Thoracic aorta (tissue), 2 donors: Measurements from ENCODE around the gene TUT1. TPM values are rescaled to one million over a fixed set of nuclear protein-coding genes. Genes with fewer than 3 reads are reported as not detected.

Source experiments
- ATAC-seq: fragments of 150-250 bp; one replicate; pipeline ENCODE4 v1.8.0; 2017; ENCODE audit warnings: low read depth; ENCODE audit not compliant: insufficient number of reproducible peaks, low FRiP score
- DNase-seq: peaks from one replicate; pipeline ENCODE4 v3.0.0-alpha.2; 2020; ENCODE audit warnings: low spot score
- H3K27ac ChIP-seq, 2 donors: fragments of 200-600 bp; sonication (generic); 1 replicate in 1 of 2; 2 replicates in 1 of 2; pipeline ENCODE4 v1.5.1; 2016; ENCODE audit warnings: mild to moderate bottlenecking in 2 of 2, moderate library complexity in 2 of 2
- H3K27me3 ChIP-seq: fragments of 200-600 bp; sonication (generic); replicated peaks from 2 replicates; pipeline ENCODE4 v1.6.0; 2016; ENCODE audit warnings: mild to moderate bottlenecking; ENCODE audit not compliant: insufficient read depth
- H3K36me3 ChIP-seq: fragments of 200-600 bp; sonication (generic); one replicate; pipeline ENCODE4 v1.5.1; 2016
- H3K4me1 ChIP-seq, 2 donors: fragments of 200-600 bp; sonication (generic); 1 replicate in 1 of 2; 2 replicates in 1 of 2; pipeline versions ENCODE4 v1.5.1 to v1.6.0; 2016; ENCODE audit warnings: low read depth in 2 of 2, mild to moderate bottlenecking in 1 of 2; ENCODE audit not compliant: control insufficient read depth in 1 of 2
- H3K4me3 ChIP-seq: fragments of 200-600 bp; sonication (generic); 2 replicates; pipeline ENCODE4 v1.5.1; 2016; ENCODE audit warnings: mild to moderate bottlenecking
- H3K9me3 ChIP-seq: fragments of 200-600 bp; sonication (generic); 2 replicates; pipeline ENCODE4 v1.5.1; 2016
- CTCF ChIP-seq: fragments of 200-600 bp; sonication (generic); IDR thresholded peaks from one replicate; pipeline ENCODE4 v1.5.1; 2019; ENCODE audit warnings: antibody characterized with exemption
- total RNA-seq, 2 donors: library from RNA; depleted of rRNA; stranded (reverse); fragments of >200 nt; gene quantifications; one replicate each; pipeline versions ENCODE4 v1.1.0 to v1.2.3, GENCODE V29; 2016

TUT1 gene
- total RNA-seq, 2 donors from 2014 or later = 9.5 to 12.5 TPM

GRCh38 chr11:62610403-62610802 is 19.1 kb upstream of the TUT1 start:
- no peak overlapping the region for H3K27ac ChIP-seq
- no peak for TF ChIP-seq CTCF
- no peaks in the 10 kb centered on the region for H3K9me3 ChIP-seq
- peaks cover 11 to 34% of the 10 kb centered on the region in 2 donors for H3K4me1 ChIP-seq
- H3K4me3 ChIP-seq = no peak overlapping the region
- no peak for DNase-seq
- peaks cover 26% of the 10 kb centered on the region for H3K36me3 ChIP-seq
- H3K27me3 ChIP-seq = no peaks in the 10 kb centered on the region
- ATAC-seq = no peak

GRCh38 chr11:62608776-62609175 is 17.5 kb upstream of the TUT1 start:
- Histone ChIP-seq H3K9me3 (no peaks in the 10 kb centered on the region), H3K4me1 (peaks cover 11 to 34% of the 10 kb centered on the region in 2 donors), H3K36me3 (peaks cover 28% of the 10 kb centered on the region), H3K4me3 (no peak overlapping the region), H3K27ac (no peak overlapping the region), H3K27me3 (no peaks in the 10 kb centered on the region)
- TF ChIP-seq CTCF = no peak
- ATAC-seq (no peak), DNase-seq (no peak)

GRCh38 chr11:62607714-62608113 is 16.4 kb upstream of the TUT1 start:
- TF ChIP-seq CTCF = no peak

GRCh38 chr11:62605902-62606301 is 14.6 kb upstream of the TUT1 start:
- TF ChIP-seq CTCF = no peak
- ATAC-seq (no peak), DNase-seq (no peak)
- Histone ChIP-seq H3K27ac (no peak overlapping the region), H3K36me3 (peaks cover 28% of the 10 kb centered on the region), H3K27me3 (no peaks in the 10 kb centered on the region), H3K4me1 (peaks cover 4 to 29% of the 10 kb centered on the region in 2 donors), H3K4me3 (no peak overlapping the region), H3K9me3 (no peaks in the 10 kb centered on the region)

More at GRCh38 chr11:62607714-62608113, 16.4 kb upstream of the TUT1 start:
- H3K27me3 ChIP-seq = no peaks in the 10 kb centered on the region
- H3K9me3 ChIP-seq = no peaks in the 10 kb centered on the region
- peaks cover 11 to 36% of the 10 kb centered on the region in 2 donors for H3K4me1 ChIP-seq
- no peak for ATAC-seq
- H3K36me3 ChIP-seq = peaks cover 28% of the 10 kb centered on the region
- no peak overlapping the region for H3K27ac ChIP-seq
- no peak overlapping the region for H3K4me3 ChIP-seq
- no peak for DNase-seq

GRCh38 chr11:62605467-62605866 is 14.1 kb upstream of the TUT1 start:
- Histone ChIP-seq H3K4me3 (no peak overlapping the region), H3K27ac (no peak overlapping the region), H3K36me3 (peaks cover 28% of the 10 kb centered on the region), H3K4me1 (peaks cover 1 to 27% of the 10 kb centered on the region in 2 donors), H3K27me3 (no peaks in the 10 kb centered on the region), H3K9me3 (no peaks in the 10 kb centered on the region)
- no peak for ATAC-seq
- no peak for TF ChIP-seq CTCF
- DNase-seq = no peak
